ENCODE results near the gene ARHGEF17. TPM values are rescaled to one million over a fixed set of nuclear protein-coding genes. Genes with fewer than 3 reads are reported as not detected.
A peak's percentile ranks its signal among the peaks of the same experiment; 100 is the strongest.

ARHGEF17 gene, protein sequence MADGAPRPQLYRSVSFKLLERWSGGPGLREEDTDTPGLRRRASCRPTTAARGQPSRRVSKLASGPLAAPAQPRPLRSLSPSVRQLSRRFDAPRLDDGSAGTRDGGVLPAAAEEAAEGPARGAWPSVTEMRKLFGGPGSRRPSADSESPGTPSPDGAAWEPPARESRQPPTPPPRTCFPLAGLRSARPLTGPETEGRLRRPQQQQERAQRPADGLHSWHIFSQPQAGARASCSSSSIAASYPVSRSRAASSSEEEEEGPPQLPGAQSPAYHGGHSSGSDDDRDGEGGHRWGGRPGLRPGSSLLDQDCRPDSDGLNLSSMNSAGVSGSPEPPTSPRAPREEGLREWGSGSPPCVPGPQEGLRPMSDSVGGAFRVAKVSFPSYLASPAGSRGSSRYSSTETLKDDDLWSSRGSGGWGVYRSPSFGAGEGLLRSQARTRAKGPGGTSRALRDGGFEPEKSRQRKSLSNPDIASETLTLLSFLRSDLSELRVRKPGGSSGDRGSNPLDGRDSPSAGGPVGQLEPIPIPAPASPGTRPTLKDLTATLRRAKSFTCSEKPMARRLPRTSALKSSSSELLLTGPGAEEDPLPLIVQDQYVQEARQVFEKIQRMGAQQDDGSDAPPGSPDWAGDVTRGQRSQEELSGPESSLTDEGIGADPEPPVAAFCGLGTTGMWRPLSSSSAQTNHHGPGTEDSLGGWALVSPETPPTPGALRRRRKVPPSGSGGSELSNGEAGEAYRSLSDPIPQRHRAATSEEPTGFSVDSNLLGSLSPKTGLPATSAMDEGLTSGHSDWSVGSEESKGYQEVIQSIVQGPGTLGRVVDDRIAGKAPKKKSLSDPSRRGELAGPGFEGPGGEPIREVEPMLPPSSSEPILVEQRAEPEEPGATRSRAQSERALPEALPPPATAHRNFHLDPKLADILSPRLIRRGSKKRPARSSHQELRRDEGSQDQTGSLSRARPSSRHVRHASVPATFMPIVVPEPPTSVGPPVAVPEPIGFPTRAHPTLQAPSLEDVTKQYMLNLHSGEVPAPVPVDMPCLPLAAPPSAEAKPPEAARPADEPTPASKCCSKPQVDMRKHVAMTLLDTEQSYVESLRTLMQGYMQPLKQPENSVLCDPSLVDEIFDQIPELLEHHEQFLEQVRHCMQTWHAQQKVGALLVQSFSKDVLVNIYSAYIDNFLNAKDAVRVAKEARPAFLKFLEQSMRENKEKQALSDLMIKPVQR (N-terminal part only)
- total RNA-seq, result under 1 TPM; 0.02 to 0.16 TPM

- no peaks in the 10 kb centered on the region for H3K9me3 Mint-ChIP-seq
- no peak within 1 kb of the TSS for H3K27ac Mint-ChIP-seq
- no peaks in the 10 kb centered on the region for H3K36me3 Mint-ChIP-seq
- no peak for DNase-seq (ENCODE audit: low spot score in 2 of 2)
- ATAC-seq, result peak; percentile 18 to 51
These were observed at the start of gene ARHGEF17 for GRCh38 chr11:73308003-73308960. Gene ARHGEF17 (plus strand): TSS chr11:73308276. CDS start chr11:73308639, 363 bp downstream.

DNA sequence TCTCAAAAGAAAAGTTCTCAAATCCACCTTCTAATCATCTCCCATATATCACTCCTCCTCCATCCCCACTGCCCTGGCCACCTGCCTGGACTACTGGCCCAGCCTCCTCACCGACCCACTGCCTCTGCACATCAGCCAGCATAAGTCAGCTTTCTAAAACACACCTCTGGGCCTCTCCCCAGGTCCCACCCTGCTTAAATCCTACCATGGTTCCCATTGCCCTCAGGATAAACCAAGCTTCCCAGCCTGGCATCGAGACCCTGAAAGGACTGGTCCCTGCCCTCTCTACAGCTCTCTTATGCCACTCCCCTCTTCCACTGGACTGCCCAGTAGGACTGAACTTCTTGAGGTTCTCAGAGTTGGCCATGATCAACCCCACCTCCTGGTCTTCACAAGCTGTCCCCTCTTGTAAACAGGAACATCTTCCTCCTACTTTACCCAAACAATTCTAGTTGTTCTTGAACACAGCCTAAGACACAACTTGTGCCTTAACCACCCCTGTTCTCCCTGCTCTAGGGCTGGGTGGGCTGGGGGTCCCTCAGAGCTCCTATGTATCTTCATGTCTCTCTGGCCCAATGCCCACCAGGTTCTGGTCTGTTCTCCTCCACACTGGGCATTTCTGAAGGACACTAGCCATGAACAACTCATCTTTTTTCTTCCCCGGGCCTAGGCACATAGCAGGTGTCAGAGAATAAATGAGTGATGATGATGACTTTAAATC, 48.5 kb upstream of the ARHGEF17 start:
- ATAC-seq (no peak), DNase-seq (ENCODE audit: low spot score in 2 of 2) (peak in 1 of 2 donors; percentile 30)
- Mint-ChIP-seq H3K36me3 (no peaks in the 10 kb centered on the region), H3K9me3 (no peaks in the 10 kb centered on the region), H3K27ac (peak overlapping the region in 1 of 2 donors; percentile 7)

DNA sequence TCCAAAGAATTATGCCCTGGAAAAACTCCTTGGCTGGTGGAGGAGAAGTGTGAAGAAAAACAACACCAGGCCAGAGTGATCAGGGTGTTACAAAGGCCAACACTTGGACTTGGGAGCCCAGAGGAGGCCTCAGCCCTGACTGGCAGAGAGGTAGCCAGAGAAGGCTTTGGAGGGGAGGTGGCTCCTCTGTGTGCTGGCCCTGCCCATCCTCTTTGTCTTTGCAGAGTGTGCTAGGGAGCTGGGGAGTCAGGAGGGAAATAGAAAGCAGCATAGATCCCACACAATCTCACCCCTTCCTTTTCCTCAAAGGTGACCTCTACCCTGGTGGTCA, 48.0 kb upstream of the ARHGEF17 start:
- DNase-seq (ENCODE audit: low spot score in 2 of 2) (no peak), ATAC-seq (no peak)
- H3K9me3 Mint-ChIP-seq, result no peaks in the 10 kb centered on the region

GRCh38 chr11:73262851-73263495, 45.1 kb upstream of the ARHGEF17 start:
- H3K9me3 Mint-ChIP-seq, result no peaks in the 10 kb centered on the region
- peak in 1 of 2 donors; percentile 41 for DNase-seq (ENCODE audit: low spot score in 2 of 2)
- ATAC-seq, result no peak

More for the DNA sequence above, 48.0 kb upstream of the ARHGEF17 start:
- Mint-ChIP-seq H3K27ac (no peak overlapping the region), H3K36me3 (no peaks in the 10 kb centered on the region)

DNA sequence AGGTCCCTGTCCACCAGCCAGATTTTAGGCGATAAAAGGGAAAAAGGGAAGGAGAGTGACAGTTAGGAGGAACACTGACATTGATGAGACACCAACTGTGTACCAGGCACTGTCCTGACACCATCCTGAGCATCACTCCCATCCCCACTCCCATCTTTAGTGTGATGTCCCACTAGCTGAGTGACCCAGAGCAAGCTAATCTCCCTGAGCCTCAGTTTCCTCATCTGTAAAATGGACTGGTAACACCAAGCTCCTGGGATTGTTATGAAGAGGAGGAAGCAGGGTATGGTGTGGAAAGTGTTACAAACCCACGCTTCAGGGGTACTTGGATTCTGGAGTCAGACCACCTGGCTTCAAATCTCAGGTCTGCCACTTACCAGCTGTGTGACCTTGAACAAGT, 44.4 kb upstream of the ARHGEF17 start:
- H3K9me3 Mint-ChIP-seq, result no peaks in the 10 kb centered on the region
- DNase-seq (ENCODE audit: low spot score in 2 of 2), result peak in 1 of 2 donors; percentile 30
- ATAC-seq, result no peak
- H3K27ac Mint-ChIP-seq, result no peak overlapping the region
- no peaks in the 10 kb centered on the region for H3K36me3 Mint-ChIP-seq

More at GRCh38 chr11:73262851-73263495, 45.1 kb upstream of the ARHGEF17 start:
- Mint-ChIP-seq H3K36me3 (no peaks in the 10 kb centered on the region), H3K27ac (no peak overlapping the region)

DNA sequence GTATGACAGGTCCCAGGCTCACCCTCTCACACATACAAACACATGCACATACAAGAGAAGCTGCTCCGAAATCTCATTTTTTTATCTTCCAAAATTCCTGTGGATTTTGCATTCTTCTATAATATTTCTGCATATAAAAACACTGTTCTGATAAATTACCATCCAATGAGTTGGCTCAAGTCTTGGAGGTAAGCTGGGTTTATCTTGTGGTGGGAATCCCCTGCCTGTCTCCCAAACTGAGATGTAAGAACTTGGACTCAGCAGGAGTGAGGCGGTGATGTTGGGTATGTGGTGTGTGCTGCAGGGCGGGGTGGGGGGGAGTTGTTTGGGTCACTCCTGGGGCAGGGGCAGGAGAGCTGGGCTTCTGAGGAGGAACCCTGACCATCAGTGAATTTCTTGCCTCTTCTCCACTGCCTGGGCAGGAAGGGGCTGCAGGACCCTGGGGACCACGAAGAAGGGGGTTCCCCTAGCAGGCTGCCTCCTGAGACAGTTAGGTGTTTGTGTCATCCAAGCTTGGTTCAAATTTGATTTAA, 42.7 kb upstream of the ARHGEF17 start:
- no peak for ATAC-seq
- H3K27ac Mint-ChIP-seq, result no peak overlapping the region
- no peaks in the 10 kb centered on the region for H3K9me3 Mint-ChIP-seq
- DNase-seq (ENCODE audit: low spot score in 2 of 2), result peak in 1 of 2 donors; percentile 31
- H3K36me3 Mint-ChIP-seq, result no peaks in the 10 kb centered on the region

DNA sequence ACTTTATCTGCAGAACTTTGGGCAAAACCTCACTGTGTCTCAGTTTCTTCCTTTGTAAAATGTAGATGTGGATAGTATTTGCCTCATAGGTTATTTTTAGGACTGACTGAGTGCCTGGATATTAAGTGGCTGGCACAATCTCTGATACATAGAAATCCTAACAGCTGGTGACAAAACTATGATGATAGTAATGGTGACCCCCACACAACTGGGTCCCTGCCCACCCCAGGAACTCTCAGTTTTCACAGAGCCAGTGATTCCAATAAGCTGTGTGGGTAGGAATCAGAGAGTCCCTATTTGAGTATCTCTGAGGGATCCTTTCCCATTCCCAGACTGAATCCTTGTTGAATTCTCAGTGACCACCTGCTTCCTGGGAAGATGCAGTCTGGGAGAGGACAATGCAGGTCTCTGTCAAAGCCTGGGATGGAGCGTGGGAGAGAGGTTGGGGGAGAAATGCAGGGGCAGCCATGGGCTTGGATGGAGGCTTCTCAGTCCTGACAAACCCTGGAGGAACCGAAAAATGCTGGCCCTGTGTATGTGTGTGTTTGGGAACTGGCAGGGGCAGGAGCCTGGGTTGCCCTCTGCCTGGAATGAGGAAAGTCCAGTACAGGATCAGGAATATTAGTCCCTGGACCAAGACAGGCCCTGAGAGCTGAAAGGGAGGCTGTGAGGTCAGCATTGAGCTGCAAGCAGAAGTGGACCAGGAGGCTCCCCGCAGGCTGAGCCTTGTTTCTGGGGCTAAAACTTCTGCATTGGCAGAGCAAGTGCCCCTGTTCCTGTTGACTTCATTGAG, 42.0 kb upstream of the ARHGEF17 start:
- no peaks in the 10 kb centered on the region for H3K9me3 Mint-ChIP-seq
- no peak overlapping the region for H3K27ac Mint-ChIP-seq
- DNase-seq (ENCODE audit: low spot score in 2 of 2), result peak in 1 of 2 donors; percentile 31
- no peaks in the 10 kb centered on the region for H3K36me3 Mint-ChIP-seq
- ATAC-seq, result no peak

- ATAC-seq (no peak), DNase-seq (ENCODE audit: low spot score in 2 of 2) (peak in 1 of 2 donors; percentile 16)
- H3K27ac Mint-ChIP-seq, result no peak overlapping the region
- no peaks in the 10 kb centered on the region for H3K36me3 Mint-ChIP-seq
- no peaks in the 10 kb centered on the region for H3K9me3 Mint-ChIP-seq
These were observed 41.4 kb upstream of the ARHGEF17 start for GRCh38 chr11:73266646-73267020.

- ATAC-seq (no peak), DNase-seq (ENCODE audit: low spot score in 2 of 2) (peak in 1 of 2 donors; percentile 25)
- Mint-ChIP-seq H3K27ac (no peak overlapping the region), H3K36me3 (no peaks in the 10 kb centered on the region), H3K9me3 (no peaks in the 10 kb centered on the region)
These were observed 40.8 kb upstream of the ARHGEF17 start for GRCh38 chr11:73267122-73267846.

- ATAC-seq, result no peak
- Mint-ChIP-seq H3K9me3 (no peaks in the 10 kb centered on the region), H3K27ac (no peak overlapping the region), H3K36me3 (no peaks in the 10 kb centered on the region)
- DNase-seq (ENCODE audit: low spot score in 2 of 2), result peak in 1 of 2 donors; percentile 23
These were observed 40.1 kb upstream of the ARHGEF17 start for GRCh38 chr11:73267906-73268540.

- Mint-ChIP-seq H3K9me3 (no peaks in the 10 kb centered on the region), H3K27ac (peak overlapping the region in 1 of 2 donors; percentile 75), H3K36me3 (no peaks in the 10 kb centered on the region)
- DNase-seq (ENCODE audit: low spot score in 2 of 2), result peak in 1 of 2 donors; percentile 48
- no peak for ATAC-seq
These were observed 39.3 kb upstream of the ARHGEF17 start for GRCh38 chr11:73268671-73269271.

- Mint-ChIP-seq H3K9me3 (no peaks in the 10 kb centered on the region), H3K36me3 (no peaks in the 10 kb centered on the region), H3K27ac (no peak overlapping the region)
- ATAC-seq (no peak), DNase-seq (ENCODE audit: low spot score in 2 of 2) (peak in 1 of 2 donors; percentile 18)
These were observed 38.5 kb upstream of the ARHGEF17 start for GRCh38 chr11:73269459-73270015.

All from activated naive CD4-positive, alpha-beta T cell treated with anti-CD3 and anti-CD28 coated beads, Interleukin-2, amount 50 U/mL, for 72 hours (primary cell).